Kidney epithelial cell (primary cell): Measurements from ENCODE around the gene CACTIN. TPM values are rescaled to one million over a fixed set of nuclear protein-coding genes. Genes with fewer than 3 reads are reported as not detected.

Source experiments
- DNase-seq: peaks from one replicate; pipeline ENCODE4 v3.0.0-alpha.2; 2010; ENCODE audit warnings: low read depth
- H3K27me3 ChIP-seq: 2 replicates; pipeline ENCODE4 v1.6.0; 2011; ENCODE audit warnings: low read length; ENCODE audit not compliant: control insufficient read depth, insufficient read depth
- H3K36me3 ChIP-seq: 2 replicates; pipeline ENCODE4 v1.5.1; 2011; ENCODE audit warnings: low read length; ENCODE audit not compliant: control insufficient read depth, insufficient read depth
- H3K4me3 ChIP-seq: 2 replicates; pipeline ENCODE4 v1.5.1; 2011; ENCODE audit warnings: low read depth, mild to moderate bottlenecking, control low read depth, low read length
- total RNA-seq: library from RNA; depleted of rRNA; stranded (reverse); fragments of >200 nt; gene quantifications from 2 replicates; pipeline ENCODE4 v1.2.3, GENCODE V29; 2015
- TF ChIP-seq, protein P1 (sequence below): IDR thresholded peaks from 2 replicates; pipeline ENCODE4 v1.5.1; 2011; ENCODE audit warnings: mild to moderate bottlenecking, moderate library complexity, low read length, control low read depth, inconsistent platforms; ENCODE audit not compliant: insufficient read depth, poor library complexity, severe bottlenecking

The CACTIN gene
- total RNA-seq, 1 donor from 2014 or later, result 46.6 TPM

DNA sequence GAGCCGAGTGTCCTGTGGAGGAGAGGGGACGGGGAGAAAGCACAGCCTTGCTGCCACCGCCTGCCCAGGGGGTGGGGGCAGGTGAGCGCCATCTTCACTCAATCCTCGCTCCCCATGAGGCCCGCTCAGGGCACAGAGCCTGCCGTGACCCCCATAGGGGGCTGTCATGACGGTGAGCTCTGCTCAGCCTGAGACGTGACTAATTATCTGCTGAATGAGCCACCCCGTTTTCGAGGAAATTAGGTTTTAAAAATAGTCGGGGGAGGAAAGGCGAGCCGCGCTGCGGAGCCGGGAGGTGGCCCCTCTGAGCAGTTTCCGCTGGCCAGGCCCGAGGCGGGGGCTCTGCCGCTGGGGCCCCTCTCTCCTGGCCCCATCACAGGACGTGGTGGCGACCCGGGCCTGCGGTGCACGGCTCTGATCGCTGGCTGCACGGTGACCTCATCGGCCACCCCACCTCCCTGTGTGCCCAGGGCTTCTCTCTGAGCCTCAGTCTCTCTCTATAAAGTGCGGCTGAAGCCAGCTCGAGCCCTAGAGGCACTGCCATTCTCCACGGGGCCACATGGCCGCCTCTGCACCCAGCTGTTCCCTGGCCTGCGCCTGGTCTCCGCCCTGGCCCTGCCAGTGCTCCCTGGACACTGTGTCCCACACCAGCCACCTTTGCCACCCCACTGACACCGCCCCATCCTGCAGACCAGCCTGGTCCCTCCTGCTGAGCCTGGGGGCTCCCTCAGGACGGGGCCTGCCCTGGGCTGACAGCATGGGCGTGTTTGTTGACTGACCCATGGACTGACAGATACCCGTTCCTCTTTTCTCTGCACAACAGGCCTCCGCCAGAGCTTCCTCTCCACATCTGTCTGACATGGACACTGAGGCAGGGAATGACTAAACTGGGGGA is 45.3 kb upstream of the CACTIN start:
- TF ChIP-seq, protein P1, sequence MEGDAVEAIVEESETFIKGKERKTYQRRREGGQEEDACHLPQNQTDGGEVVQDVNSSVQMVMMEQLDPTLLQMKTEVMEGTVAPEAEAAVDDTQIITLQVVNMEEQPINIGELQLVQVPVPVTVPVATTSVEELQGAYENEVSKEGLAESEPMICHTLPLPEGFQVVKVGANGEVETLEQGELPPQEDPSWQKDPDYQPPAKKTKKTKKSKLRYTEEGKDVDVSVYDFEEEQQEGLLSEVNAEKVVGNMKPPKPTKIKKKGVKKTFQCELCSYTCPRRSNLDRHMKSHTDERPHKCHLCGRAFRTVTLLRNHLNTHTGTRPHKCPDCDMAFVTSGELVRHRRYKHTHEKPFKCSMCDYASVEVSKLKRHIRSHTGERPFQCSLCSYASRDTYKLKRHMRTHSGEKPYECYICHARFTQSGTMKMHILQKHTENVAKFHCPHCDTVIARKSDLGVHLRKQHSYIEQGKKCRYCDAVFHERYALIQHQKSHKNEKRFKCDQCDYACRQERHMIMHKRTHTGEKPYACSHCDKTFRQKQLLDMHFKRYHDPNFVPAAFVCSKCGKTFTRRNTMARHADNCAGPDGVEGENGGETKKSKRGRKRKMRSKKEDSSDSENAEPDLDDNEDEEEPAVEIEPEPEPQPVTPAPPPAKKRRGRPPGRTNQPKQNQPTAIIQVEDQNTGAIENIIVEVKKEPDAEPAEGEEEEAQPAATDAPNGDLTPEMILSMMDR, result no peak
- Histone ChIP-seq H3K36me3 (no peaks in the 10 kb centered on the region), H3K27me3 (no peaks in the 10 kb centered on the region), H3K4me3 (no peak overlapping the region)
- DNase-seq, result no peak

DNA sequence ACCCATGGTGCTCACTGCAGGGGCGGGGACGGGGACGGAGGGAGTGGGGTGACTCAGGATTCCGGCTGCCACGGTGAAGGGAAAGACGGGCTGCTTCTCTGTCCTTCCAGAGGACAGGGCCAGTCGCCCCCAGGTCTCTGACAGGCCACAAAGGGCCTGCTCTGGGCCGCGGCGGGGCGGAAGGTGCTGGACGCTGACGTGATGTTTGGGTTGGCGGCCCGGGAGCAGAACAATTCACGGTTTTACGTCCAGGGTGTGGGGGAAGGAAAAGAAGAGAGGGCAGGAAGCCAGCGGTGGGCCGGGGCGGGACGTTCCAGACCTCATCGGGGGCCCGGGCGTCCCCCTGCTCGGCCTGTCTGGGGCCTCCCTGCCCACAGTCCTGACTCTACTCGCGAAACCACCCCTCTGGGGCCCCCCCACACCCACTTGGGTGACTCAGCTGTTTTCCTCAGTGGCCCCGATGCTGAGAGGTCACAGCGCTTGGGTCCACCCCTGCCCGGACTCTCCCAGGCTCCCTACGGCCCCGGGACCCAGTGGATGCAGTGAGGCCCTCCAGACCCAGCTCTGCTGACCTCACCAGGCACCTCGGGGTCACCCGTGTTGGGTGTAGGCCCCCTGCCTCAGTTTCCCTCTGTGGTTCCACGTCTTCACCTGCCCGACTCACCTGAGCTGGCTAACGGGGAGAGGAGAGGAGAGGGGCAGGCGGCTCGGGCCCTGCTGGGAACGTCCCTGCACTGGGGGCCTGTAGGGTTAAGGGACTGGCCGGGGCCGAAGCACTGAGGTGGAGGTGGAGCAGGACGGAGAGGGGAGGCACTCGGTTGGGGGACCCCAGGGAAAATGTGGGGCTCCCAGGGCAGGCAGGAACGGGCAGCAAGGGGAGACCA is 44.4 kb upstream of the CACTIN start:
- no peak overlapping the region for H3K4me3 ChIP-seq
- TF ChIP-seq, protein P1, result no peak
- H3K27me3 ChIP-seq, result no peaks in the 10 kb centered on the region
- DNase-seq, result no peak
- H3K36me3 ChIP-seq, result no peaks in the 10 kb centered on the region

DNA sequence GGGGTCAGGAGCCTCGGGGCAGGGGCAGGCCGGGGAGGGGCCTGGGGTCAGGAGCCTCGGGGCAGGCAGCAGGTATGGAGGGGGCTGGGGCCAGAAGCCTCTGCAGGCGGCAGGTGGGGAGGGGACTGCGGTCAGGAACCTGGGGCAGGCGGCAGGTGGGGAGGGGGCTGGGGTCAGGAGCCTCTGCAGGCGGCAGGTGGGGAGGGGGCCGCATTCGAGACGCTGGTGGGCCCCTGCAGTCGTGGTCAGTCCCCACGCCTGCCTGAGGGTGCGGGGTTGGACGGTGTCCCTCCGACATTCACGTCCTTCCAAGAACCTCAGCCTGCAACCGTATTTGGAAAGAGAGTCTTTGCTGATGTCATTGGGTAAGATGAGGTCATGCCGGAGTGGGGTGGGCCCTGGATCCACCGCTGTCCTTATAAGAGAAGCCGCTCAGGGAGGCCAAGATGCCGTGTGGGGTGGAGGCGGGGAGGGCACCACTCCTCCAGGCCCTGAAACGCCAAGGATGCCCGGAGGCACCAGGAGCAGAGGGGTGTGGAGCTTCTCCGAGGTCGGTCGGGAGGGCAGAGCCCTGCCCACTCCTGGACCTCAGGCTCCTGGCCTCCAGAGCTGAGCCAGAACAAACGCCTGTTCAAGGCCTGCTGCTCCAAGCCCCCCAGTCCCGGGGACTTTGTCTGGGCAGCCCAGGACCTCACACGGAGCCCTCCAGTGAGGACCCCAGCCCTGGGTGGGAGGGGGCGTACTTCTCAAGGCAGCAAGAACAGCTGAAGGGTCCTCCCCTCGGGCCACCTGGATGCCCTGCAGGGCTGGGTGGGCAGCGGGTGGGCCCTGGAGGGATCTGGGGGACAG is 43.6 kb upstream of the CACTIN start:
- DNase-seq, result peak; percentile 34
- Histone ChIP-seq H3K27me3 (no peaks in the 10 kb centered on the region), H3K36me3 (no peaks in the 10 kb centered on the region), H3K4me3 (no peak overlapping the region)
- TF ChIP-seq, protein P1, result no peak

DNA sequence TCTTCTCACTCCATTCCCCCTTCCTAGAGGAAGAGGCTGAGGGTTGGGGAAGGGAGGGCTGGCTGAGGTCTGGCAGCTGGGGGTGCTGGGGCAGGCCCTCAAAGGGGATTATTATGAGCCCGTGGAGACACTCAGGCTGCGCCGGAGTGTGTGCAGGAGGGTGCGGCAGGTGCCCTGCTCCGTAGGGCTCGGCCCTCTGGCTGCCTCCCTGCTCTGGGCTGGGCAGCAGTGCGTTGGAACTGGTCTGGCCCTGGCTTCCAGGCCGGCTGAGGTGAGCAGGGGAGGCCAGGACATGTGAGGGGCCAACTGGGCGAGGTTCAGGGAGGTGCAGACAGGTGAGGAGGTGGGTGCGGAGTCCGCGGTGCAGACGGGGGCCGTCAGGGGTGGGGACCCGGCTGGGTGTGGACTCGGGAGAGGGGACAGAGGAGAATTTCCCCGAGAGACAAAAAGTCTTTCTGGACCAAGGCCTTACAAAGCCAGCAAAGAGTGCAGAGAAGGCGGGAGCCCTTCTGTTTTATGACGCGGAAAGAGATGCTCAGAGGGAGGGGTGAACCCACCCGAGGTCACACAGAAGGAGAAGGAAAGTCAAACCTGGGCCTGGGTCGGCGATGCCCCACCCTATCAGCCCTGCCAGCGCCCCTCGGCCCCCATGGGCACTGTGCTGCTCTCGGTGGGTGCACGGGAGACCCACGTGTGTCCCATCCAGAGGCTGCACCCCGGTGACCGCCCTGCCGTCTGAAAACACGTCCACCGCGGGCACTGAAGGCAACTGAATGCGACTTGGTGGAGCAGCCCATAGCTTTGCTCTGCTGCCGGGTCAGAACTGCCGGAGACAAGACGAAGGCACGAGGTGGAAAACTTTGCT is 42.7 kb upstream of the CACTIN start:
- no peaks in the 10 kb centered on the region for H3K27me3 ChIP-seq
- TF ChIP-seq, protein P1, result no peak
- DNase-seq, result no peak
- H3K36me3 ChIP-seq, result no peaks in the 10 kb centered on the region
- no peak overlapping the region for H3K4me3 ChIP-seq
